CD4-positive, alpha-beta memory T cell (primary cell): ENCODE data around the gene LMO7. TPM values are rescaled to one million over a fixed set of nuclear protein-coding genes. Genes with fewer than 3 reads are reported as not detected.

Source experiments
- CTCF ChIA-PET: fragments of 350-600 bp; sonication (Branson Sonifier 250); formaldehyde crosslinking; loops from one replicate; lab custom pipeline; 2021; ENCODE audit warnings: inconsistent platforms; ENCODE audit not compliant: partially characterized antibody; lab: Charles Lee
- POLR2A ChIA-PET: fragments of 350-600 bp; sonication (Branson Sonifier 250); formaldehyde crosslinking; loops from one replicate; lab custom pipeline; 2021; ENCODE audit not compliant: partially characterized antibody; lab: Charles Lee
- DNase-seq, 5 donors: peaks; one replicate each; pipeline versions ENCODE4 v3.0.0 to v3.0.0-alpha.2; 2020 to 2022; ENCODE audit warnings: mixed read lengths in 1 of 5
- H3K27ac ChIP-seq: one replicate; pipeline ENCODE4 v1.7.0; 2013; ENCODE audit warnings: low read depth, low read length
- H3K27me3 ChIP-seq: 2 replicates; pipeline ENCODE4 v1.7.0; 2013; ENCODE audit warnings: mild to moderate bottlenecking, low read length, moderate library complexity; ENCODE audit not compliant: insufficient read depth
- H3K36me3 ChIP-seq: 2 replicates; pipeline ENCODE4 v1.7.0; 2013; ENCODE audit warnings: mild to moderate bottlenecking, low read length, moderate library complexity; ENCODE audit not compliant: insufficient read depth
- H3K4me1 ChIP-seq: 2 replicates; pipeline ENCODE4 v1.7.0; 2013; ENCODE audit warnings: mild to moderate bottlenecking, low read length, moderate library complexity; ENCODE audit not compliant: insufficient read depth
- H3K4me3 ChIP-seq, 2 donors: one replicate each; pipeline ENCODE4 v1.7.0; 2013; ENCODE audit warnings: low read length in 2 of 2, mild to moderate bottlenecking in 1 of 2
- H3K9me3 ChIP-seq, 2 donors: one replicate each; pipeline ENCODE4 v1.7.0; 2013; ENCODE audit warnings: low read length in 2 of 2, control low read depth in 1 of 2; ENCODE audit not compliant: control insufficient read depth in 1 of 2
- H3K27ac Mint-ChIP-seq, 7 donors: one replicate each; pipeline ENCODE4 v1.8.0; 2020 to 2021; ENCODE audit warnings: mixed read lengths in 7 of 7, mild to moderate bottlenecking in 6 of 7, inconsistent platforms in 3 of 7, moderate library complexity in 3 of 7
- H3K27me3 Mint-ChIP-seq, 2 donors: one replicate each; pipeline ENCODE4 v1.8.0; 2020 to 2021; ENCODE audit warnings: mixed read lengths in 2 of 2
- H3K36me3 Mint-ChIP-seq, 2 donors: one replicate each; pipeline ENCODE4 v1.8.0; 2020 to 2021; ENCODE audit warnings: mixed read lengths in 2 of 2, inconsistent platforms in 1 of 2, mild to moderate bottlenecking in 1 of 2
- H3K4me1 Mint-ChIP-seq, 4 donors: one replicate each; pipeline ENCODE4 v1.8.0; 2020 to 2021; ENCODE audit warnings: mixed read lengths in 4 of 4, mild to moderate bottlenecking in 1 of 4
- H3K4me3 Mint-ChIP-seq, 8 donors: one replicate each; pipeline ENCODE4 v1.8.0; 2020 to 2021; ENCODE audit warnings: mixed read lengths in 8 of 8, mild to moderate bottlenecking in 7 of 8, moderate library complexity in 6 of 8, inconsistent platforms in 3 of 8
- H3K9me3 Mint-ChIP-seq, 8 donors: one replicate each; pipeline ENCODE4 v1.8.0; 2020 to 2021; ENCODE audit warnings: mixed read lengths in 8 of 8, mild to moderate bottlenecking in 5 of 8, inconsistent platforms in 3 of 8, moderate library complexity in 1 of 8
- intact Hi-C: fragments of 100-400 bp; cut with micrococcal nuclease; formaldehyde crosslinking; loops from one replicate; pipeline ENCODE4 v1.15.1; 2023
- polyA plus RNA-seq, 2 donors: library from polyadenylated mRNA; unstranded; fragments of 300-500 nt; fragmentation: Illumina TruSeq; gene quantifications; one replicate each; pipeline ENCODE4 v1.2.3, GENCODE V29; 2021
- total RNA-seq, 2 experiments: library from RNA; stranded (reverse); gene quantifications; one replicate each; pipeline ENCODE4 v1.2.3, GENCODE V29; 2021

LMO7 gene
- total and polyA plus RNA-seq, 4 experiments from 2014 or later = 5.4 to 29.4 (median 20.0) TPM

DNA sequence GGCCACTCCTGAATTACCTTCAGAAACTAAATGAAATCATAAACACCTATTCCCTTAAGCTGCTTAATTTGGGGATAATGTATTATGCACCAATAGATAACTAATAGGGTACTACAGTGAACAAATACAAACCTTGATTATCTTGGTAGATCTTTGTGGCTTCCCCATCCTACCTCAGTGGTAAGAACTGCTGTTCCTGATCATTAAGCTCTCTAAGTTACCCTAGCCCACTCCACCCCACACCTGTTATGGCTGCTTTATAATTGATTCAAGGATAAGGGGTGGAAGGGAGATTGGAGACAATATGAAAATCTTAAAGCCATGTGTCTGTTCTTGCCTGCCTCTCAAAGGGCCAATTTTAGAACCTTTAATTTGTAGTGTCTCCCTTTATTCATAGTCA is 121.2 kb downstream of the LMO7 start:
- ChIA-PET CTCF (interaction anchor here (1.5 kb wide), 1 partner anchor 61 kb away, joined by 5 read pairs; no protein-coding TSS in a partner anchor), POLR2A (no interaction called here)
- Mint-ChIP-seq H3K4me3 (peak overlapping the region in 3 of 8 donors; percentile 1 to 32 (median 13)), H3K27ac (peak overlapping the region in 5 of 7 donors; percentile 16 to 87 (median 40)), H3K27me3 (no peaks in the 10 kb centered on the region), H3K36me3 (peaks cover 2 to 9% of the 10 kb centered on the region in 2 donors), H3K4me1 (peaks cover 40 to 59% (median 49%) of the 10 kb centered on the region in 4 donors), H3K9me3 (peaks cover 0 to 11% (median 4%) of the 10 kb centered on the region in 8 donors)
- H3K27me3 ChIP-seq = no peaks in the 10 kb centered on the region
- H3K27ac ChIP-seq = no peak overlapping the region
- DNase-seq = peak in 2 of 5 donors; percentile 17 to 18
- H3K36me3 ChIP-seq = no peaks in the 10 kb centered on the region
- H3K9me3 ChIP-seq = no peaks in the 10 kb centered on the region
- H3K4me1 ChIP-seq = peaks cover 44% of the 10 kb centered on the region
- intact Hi-C loops = no loop called here
- H3K4me3 ChIP-seq = no peak overlapping the region

DNA sequence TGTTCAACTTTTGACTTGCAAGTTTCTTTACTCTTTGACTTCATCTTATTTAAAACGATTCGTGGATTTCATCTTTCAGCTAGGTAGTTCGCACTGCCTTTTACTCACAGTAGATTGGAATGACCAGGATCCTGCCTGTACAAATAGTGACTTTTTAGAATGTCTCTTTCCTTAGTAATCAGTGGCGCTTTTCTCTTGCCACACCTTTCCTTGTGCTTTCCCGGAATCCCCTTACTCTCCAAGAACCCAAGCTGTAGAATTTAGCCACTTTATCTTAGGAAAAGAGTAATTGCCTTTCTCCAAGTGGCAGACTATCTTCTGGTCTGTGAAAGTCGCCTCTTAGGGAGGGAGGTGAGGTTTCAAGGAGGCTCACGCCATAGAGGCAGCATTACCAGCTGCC is 123.4 kb downstream of the LMO7 start:
- intact Hi-C loops = no loop called here
- H3K4me3 Mint-ChIP-seq = no peak overlapping the region
- peaks cover 52 to 78% (median 65%) of the 10 kb centered on the region in 4 donors for H3K4me1 Mint-ChIP-seq
- H3K36me3 Mint-ChIP-seq = no peaks in the 10 kb centered on the region
- CTCF ChIA-PET = interaction anchor here (0.8 to 3.6 kb wide), 6 partner anchors 11 to 117 kb away, joined by 3 to 23 read pairs (median 4); no protein-coding TSS in a partner anchor
- H3K9me3 ChIP-seq = no peaks in the 10 kb centered on the region
- H3K4me1 ChIP-seq = peaks cover 64% of the 10 kb centered on the region
- POLR2A ChIA-PET = no interaction called here
- H3K27me3 Mint-ChIP-seq = no peaks in the 10 kb centered on the region
- no peak for DNase-seq
- no peak overlapping the region for H3K27ac ChIP-seq
- no peaks in the 10 kb centered on the region for H3K27me3 ChIP-seq
- no peak overlapping the region for H3K4me3 ChIP-seq
- no peaks in the 10 kb centered on the region for H3K36me3 ChIP-seq
- peak overlapping the region in 1 of 7 donors; percentile 48 for H3K27ac Mint-ChIP-seq
- peaks cover 0 to 3% (median 0%) of the 10 kb centered on the region in 8 donors for H3K9me3 Mint-ChIP-seq

DNA sequence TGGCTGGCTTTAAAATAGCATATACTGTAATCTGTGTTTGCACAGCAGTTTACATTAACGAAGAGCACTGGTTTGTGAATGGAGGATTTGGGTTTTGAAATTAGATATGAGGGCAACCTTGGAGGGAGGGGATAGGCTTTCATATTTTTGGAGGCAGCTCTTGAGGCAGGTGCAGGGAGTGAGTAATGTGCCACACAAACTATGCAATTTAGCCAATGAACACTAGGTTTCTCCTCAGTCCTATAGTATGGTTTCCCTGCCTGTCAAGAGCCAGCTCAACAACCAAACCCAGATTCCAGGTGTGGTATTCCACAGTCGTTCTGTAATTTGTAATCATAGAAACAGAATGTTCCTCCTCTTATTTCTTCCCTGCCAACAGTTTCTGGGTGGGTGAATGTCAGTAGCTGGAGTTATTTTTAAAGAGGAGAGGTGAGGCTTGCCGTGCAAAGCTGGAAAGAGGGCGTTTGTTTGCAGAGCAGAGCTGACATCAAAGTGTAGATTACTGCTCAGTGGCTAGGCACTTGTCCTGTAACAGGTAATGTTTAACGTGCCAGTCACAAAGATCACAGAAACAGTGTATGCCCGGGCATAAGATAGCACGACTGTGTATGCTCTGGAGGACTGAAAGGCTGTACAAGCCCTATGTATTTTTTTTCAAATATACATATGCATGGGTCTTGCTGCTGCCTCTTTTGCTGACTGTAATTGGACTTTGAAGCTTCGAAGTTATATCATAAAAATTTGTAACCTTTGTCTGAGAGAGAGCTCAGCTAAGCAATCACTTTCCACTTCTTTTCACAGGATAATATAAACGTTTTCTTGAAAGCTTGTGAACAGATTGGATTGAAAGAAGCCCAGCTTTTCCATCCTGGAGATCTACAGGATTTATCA is 124.2 kb downstream of the LMO7 start:
- Histone ChIP-seq H3K4me3 (peak overlapping the region in 1 of 2 donors; percentile 20), H3K36me3 (no peaks in the 10 kb centered on the region), H3K9me3 (no peaks in the 10 kb centered on the region), H3K27ac (no peak overlapping the region), H3K4me1 (peaks cover 64% of the 10 kb centered on the region), H3K27me3 (no peaks in the 10 kb centered on the region)
- no peaks in the 10 kb centered on the region for H3K27me3 Mint-ChIP-seq
- peak overlapping the region; percentile 62 to 87 (median 77) for H3K27ac Mint-ChIP-seq
- H3K4me3 Mint-ChIP-seq = peak overlapping the region; percentile 77 to 91 (median 84)
- peaks cover 0 to 3% (median 0%) of the 10 kb centered on the region in 8 donors for H3K9me3 Mint-ChIP-seq
- DNase-seq = peak in 4 of 5 donors; percentile 24 to 29 (median 26)
- ChIA-PET CTCF (interaction anchor here (0.8 to 5.7 kb wide), 12 partner anchors 12 to 1125 kb away, joined by 3 to 32 read pairs (median 4); partner anchors contain the start of gene KCTD12), POLR2A (interaction anchor here (0.7 to 2.4 kb wide), 4 partner anchors 42 to 1125 kb away, joined by 3 to 8 read pairs (median 4); partner anchors contain the start of gene KCTD12)
- H3K4me1 Mint-ChIP-seq = peaks cover 54 to 80% (median 66%) of the 10 kb centered on the region in 4 donors
- no peaks in the 10 kb centered on the region for H3K36me3 Mint-ChIP-seq
- intact Hi-C loops = loop anchor here (1.0 to 10.0 kb wide), 7 partner anchors 43 to 1564 kb away; partner anchors contain the start of genes CLN5 and MYCBP2

DNA sequence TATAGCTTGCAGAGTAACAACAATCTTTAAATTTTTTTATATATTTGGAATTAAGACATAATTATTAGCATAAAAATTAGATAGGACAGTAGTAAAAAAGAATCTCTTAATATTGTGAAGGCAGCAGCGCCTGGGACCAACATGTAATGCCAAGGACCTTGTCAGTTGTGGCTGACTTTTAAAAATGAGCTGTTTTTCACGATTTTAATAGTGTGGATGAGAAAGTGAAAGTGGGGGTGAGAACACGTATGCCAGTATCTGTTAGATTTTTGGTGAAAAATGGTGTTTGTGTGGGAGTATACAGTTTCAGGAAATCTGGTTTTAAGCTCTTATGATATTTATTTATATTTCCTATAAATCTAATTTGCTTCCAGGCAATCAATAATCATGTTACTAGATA is 125.2 kb downstream of the LMO7 start:
- H3K27me3 ChIP-seq = no peaks in the 10 kb centered on the region

DNA sequence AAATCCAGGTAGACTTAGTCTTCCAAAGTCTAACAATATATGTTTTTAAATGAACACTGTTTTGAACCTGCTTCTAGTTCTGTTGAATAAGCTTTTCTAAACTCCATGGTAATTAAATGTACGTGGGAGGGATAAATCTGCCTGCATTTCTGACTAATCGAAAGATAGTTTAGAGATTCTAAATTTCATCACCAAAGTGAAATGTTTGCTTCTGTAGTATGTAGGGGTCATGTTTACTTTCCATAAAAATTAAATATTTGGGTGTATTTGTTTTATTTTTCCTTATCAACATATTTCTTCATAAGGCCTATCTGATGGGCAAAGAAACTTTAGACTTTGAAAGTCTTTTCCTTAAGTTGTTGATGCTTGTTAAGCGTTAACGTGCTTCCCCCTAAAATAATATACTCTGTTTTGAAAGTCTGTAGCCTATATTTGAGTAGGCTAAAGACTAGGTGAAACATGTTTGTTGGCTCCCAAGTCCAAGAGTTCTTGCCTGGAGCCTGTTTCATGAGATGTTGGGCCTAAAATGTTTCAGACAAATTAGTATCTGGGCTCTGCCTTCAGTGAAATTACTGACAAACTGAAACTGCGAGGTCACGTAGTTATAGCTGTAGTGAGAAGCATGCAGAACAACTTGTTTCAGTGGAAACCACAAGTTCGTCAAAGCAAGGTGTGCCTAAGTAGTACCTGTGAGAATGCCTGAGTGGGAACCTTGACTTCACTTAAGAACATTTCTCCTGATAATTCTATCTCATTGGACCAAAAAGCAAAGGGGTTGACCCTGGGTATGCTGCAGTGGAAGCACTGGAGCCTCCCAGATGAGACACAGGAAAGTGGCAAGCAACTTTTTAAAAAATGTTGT is 126.2 kb downstream of the LMO7 start:
- no peaks in the 10 kb centered on the region for H3K36me3 ChIP-seq
- ChIA-PET CTCF (interaction anchor here (1.5 to 5.7 kb wide), 3 partner anchors 67 to 110 kb away, joined by 5 to 32 read pairs (median 23); no protein-coding TSS in a partner anchor), POLR2A (interaction anchor here (1.0 to 2.4 kb wide), 7 partner anchors 11 to 1124 kb away, joined by 3 to 8 read pairs (median 4); partner anchors contain the start of gene KCTD12)
- peak; percentile 45 to 58 (median 55) for DNase-seq
- peak overlapping the region; percentile 8 to 24 for H3K4me3 ChIP-seq
- no peaks in the 10 kb centered on the region for H3K9me3 ChIP-seq
- Mint-ChIP-seq H3K27me3 (no peaks in the 10 kb centered on the region), H3K4me3 (peak overlapping the region; percentile 75 to 82 (median 79)), H3K9me3 (no peaks in the 10 kb centered on the region), H3K36me3 (peaks cover 1 to 5% of the 10 kb centered on the region in 2 donors), H3K4me1 (peaks cover 51 to 78% (median 64%) of the 10 kb centered on the region in 4 donors), H3K27ac (peak overlapping the region; percentile 79 to 95 (median 89))
- H3K27ac ChIP-seq = peak overlapping the region; percentile 40
- peaks cover 57% of the 10 kb centered on the region for H3K4me1 ChIP-seq
- no peaks in the 10 kb centered on the region for H3K27me3 ChIP-seq
- intact Hi-C loops = loop anchor here (5.0 to 10.0 kb wide), 6 partner anchors 65 to 1562 kb away; partner anchors contain the start of genes CLN5 and MYCBP2

More for the DNA sequence above, 125.2 kb downstream of the LMO7 start:
- Histone ChIP-seq H3K9me3 (no peaks in the 10 kb centered on the region), H3K36me3 (no peaks in the 10 kb centered on the region), H3K4me3 (no peak overlapping the region), H3K4me1 (peaks cover 58% of the 10 kb centered on the region), H3K27ac (no peak overlapping the region)
- Mint-ChIP-seq H3K27ac (peak overlapping the region in 6 of 7 donors; percentile 65 to 92 (median 86)), H3K9me3 (peaks cover 0 to 3% (median 0%) of the 10 kb centered on the region in 8 donors), H3K4me3 (peak overlapping the region; percentile 67 to 91 (median 84)), H3K36me3 (peaks cover 0 to 5% of the 10 kb centered on the region in 2 donors), H3K4me1 (peaks cover 53 to 81% (median 66%) of the 10 kb centered on the region in 4 donors), H3K27me3 (no peaks in the 10 kb centered on the region)
- intact Hi-C loops = loop anchor here (5.0 to 10.0 kb wide), 6 partner anchors 64 to 1563 kb away; partner anchors contain the start of genes CLN5 and MYCBP2
- DNase-seq = peak in 3 of 5 donors; percentile 26 to 30 (median 28)
- CTCF ChIA-PET = interaction anchor here (1.3 to 5.7 kb wide), 7 partner anchors 13 to 115 kb away, joined by 3 to 32 read pairs (median 6); no protein-coding TSS in a partner anchor
- POLR2A ChIA-PET = interaction anchor here (1.0 to 2.4 kb wide), 7 partner anchors 12 to 1124 kb away, joined by 3 to 8 read pairs (median 4); partner anchors contain the start of gene KCTD12

DNA sequence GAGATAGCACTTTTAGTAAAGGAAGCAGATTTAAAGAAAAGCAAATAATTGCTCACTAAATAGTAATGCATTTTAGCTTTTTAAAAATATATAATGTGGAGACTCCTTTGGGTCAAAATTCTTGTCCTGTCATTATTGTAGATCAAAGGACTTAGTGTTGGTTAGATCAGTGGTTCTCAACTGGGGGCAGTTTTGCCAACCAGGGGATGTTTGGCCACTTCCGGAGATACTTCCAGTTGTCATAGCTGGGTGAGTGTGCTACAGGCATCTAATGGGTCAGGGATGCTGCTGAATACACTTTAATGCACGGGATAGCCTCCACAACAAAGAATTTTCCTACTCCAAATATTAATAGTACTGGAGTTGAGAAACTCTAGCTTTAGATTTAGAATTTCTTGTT is 126.8 kb downstream of the LMO7 start:
- Mint-ChIP-seq H3K36me3 (peaks cover 1 to 5% of the 10 kb centered on the region in 2 donors), H3K27me3 (no peaks in the 10 kb centered on the region), H3K9me3 (no peaks in the 10 kb centered on the region), H3K4me3 (peak overlapping the region; percentile 75 to 82 (median 79)), H3K4me1 (peaks cover 46 to 72% (median 59%) of the 10 kb centered on the region in 4 donors), H3K27ac (peak overlapping the region; percentile 79 to 95 (median 89))
- H3K36me3 ChIP-seq = no peaks in the 10 kb centered on the region
- no peak for DNase-seq
- ChIA-PET POLR2A (interaction anchor here (1.5 to 2.4 kb wide), 3 partner anchors 10 to 107 kb away, joined by 3 to 8 read pairs (median 6); no protein-coding TSS in a partner anchor), CTCF (interaction anchor here (3.6 to 5.7 kb wide), 2 partner anchors 67 to 107 kb away, joined by 23 to 32 read pairs; no protein-coding TSS in a partner anchor)
- no peaks in the 10 kb centered on the region for H3K27me3 ChIP-seq
- intact Hi-C loops = loop anchor here (5.0 to 10.0 kb wide), 6 partner anchors 66 to 1562 kb away; partner anchors contain the start of genes CLN5 and MYCBP2
- peaks cover 53% of the 10 kb centered on the region for H3K4me1 ChIP-seq
- H3K27ac ChIP-seq = peak overlapping the region; percentile 40
- no peaks in the 10 kb centered on the region for H3K9me3 ChIP-seq
- peak overlapping the region in 1 of 2 donors; percentile 10 for H3K4me3 ChIP-seq
